ENCODE results near the gene NDUFAF4.

GRCh38 chr6:96899451-96899998 is 1.8 kb upstream of the NDUFAF4 start:
- TF ChIP-seq CTCF (IDR thresholded peaks at IDR 0.05; ENCODE audit: control extremely low read depth in 1 of 3, insufficient read depth in 1 of 3, low read depth in 1 of 3, low read length in 3 of 3), result no peak
- no peak for TF ChIP-seq TCF12 (IDR thresholded peaks at IDR 0.05; ENCODE audit: low read depth, low read length)
- TF ChIP-seq MAX (IDR thresholded peaks at IDR 0.05), result no peak
- no peak for TF ChIP-seq EP300 (IDR thresholded peaks at IDR 0.05; ENCODE audit: borderline replicate concordance in 1 of 2, low read depth in 2 of 2, low read length in 2 of 2)
- TF ChIP-seq POLR2AphosphoS5 (IDR thresholded peaks at IDR 0.05; ENCODE audit: low read depth, low read length), result no peak

Data from H1 (cell line).